ENCODE data around the gene SPNS3. TPM values are rescaled to one million over a fixed set of nuclear protein-coding genes. Genes with fewer than 3 reads are reported as not detected.
A peak's percentile ranks its signal among the peaks of the same experiment; 100 is the strongest.

The SPNS3 gene
- total and polyA plus RNA-seq, 4 donors = 0.40 to 1.6 (median 0.52) TPM

DNA sequence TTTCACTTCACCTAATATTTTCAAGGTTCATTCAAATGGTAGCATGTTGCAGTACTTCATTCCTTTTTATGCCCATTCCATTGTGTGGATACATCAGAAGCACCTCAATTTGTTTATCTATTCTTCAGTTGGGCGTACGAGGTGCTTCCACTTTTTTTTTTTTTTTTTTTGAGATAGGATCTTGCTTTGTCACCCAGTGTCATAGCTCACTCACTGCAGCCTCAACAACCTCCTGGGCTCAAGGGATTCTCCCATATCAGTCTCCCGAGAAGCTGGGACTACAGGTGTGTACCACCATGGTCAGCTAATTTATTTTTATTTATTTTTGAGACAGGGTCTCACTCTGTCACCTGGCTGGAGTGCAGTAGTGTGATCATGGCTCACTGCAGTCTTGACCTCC is 22.5 kb upstream of the SPNS3 start:
- no peak overlapping the region for H3K27ac ChIP-seq (ENCODE audit: low read depth in 1 of 2, low read length in 1 of 2)
- DNase-seq (no peak), ATAC-seq (ENCODE audit: insufficient read depth, low FRiP score) (no peak)
- H3K36me3 ChIP-seq (ENCODE audit: control insufficient read depth in 4 of 4, insufficient read depth in 4 of 4, low read length in 4 of 4) = no peaks in the 10 kb centered on the region
- H3K4me1 ChIP-seq (ENCODE audit: control insufficient read depth in 5 of 5, insufficient read depth in 5 of 5, low read length in 5 of 5) = no peaks in the 10 kb centered on the region
- no peak for TF ChIP-seq CTCF (IDR thresholded peaks at IDR 0.05; ENCODE audit: control extremely low read depth, extremely low read depth)
- no peak overlapping the region for H3K9ac ChIP-seq (ENCODE audit: insufficient read depth in 1 of 2, low read length in 2 of 2)
- 51 to 63% methylated on average over 3 of the region's 3 CpGs for WGBS, 2 donors
- H3K9me3 ChIP-seq (ENCODE audit: control insufficient read depth in 4 of 4, insufficient read depth in 3 of 4, low read length in 3 of 4) = no peaks in the 10 kb centered on the region
- no peak overlapping the region for H3K4me3 ChIP-seq
- no peaks in the 10 kb centered on the region for H3K27me3 ChIP-seq (ENCODE audit: control insufficient read depth in 3 of 3, insufficient read depth in 3 of 3, low read length in 2 of 3)

- TF ChIP-seq CTCF (IDR thresholded peaks at IDR 0.05; ENCODE audit: control extremely low read depth, extremely low read depth) = peak; percentile 97
- whole genome bisulfite sequencing, 2 donors = 34 to 36% methylated on average over 27 of the region's 27 CpGs
- Histone ChIP-seq H3K27me3 (ENCODE audit: control insufficient read depth in 3 of 3, insufficient read depth in 3 of 3, low read length in 2 of 3) (no peaks in the 10 kb centered on the region), H3K27ac (ENCODE audit: low read depth in 1 of 2, low read length in 1 of 2) (no peak overlapping the region), H3K36me3 (ENCODE audit: control insufficient read depth in 4 of 4, insufficient read depth in 4 of 4, low read length in 4 of 4) (no peaks in the 10 kb centered on the region), H3K9ac (ENCODE audit: insufficient read depth in 1 of 2, low read length in 2 of 2) (no peak overlapping the region), H3K4me1 (ENCODE audit: control insufficient read depth in 5 of 5, insufficient read depth in 5 of 5, low read length in 5 of 5) (no peaks in the 10 kb centered on the region), H3K9me3 (ENCODE audit: control insufficient read depth in 4 of 4, insufficient read depth in 3 of 4, low read length in 3 of 4) (no peaks in the 10 kb centered on the region), H3K4me3 (no peak overlapping the region)
- peak; percentile 92 to 94 (median 94) for DNase-seq
- peak; percentile 98 for ATAC-seq (ENCODE audit: insufficient read depth, low FRiP score)
Measured at GRCh38 chr17:4412933-4413831, 20.6 kb upstream of the SPNS3 start.

DNA sequence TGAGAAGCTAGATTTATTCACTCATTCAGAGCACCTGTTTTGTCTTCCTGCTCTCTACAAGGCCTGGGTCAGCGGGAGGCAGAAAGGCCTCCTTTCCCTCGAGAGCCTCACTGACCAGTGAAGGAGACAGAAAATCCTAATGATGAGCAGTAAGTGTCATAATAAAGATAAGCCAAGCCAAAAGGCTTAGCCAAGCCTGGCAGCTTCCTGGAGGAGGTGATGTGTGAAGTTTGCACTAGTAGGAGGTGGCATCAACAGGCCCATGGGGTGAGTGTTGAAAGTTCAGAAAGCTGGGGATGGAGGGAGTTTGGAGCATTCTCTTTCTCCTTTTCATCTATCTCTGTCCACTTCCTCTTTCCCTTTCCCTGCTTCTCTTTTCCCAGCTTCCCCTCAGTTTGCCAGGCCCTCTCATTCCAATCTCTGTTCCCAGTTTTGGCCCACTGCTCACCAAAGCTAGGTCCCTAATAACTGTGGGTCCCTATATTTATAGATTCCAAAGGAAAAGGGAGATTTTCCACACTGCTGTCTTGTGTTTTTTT is 16.5 kb upstream of the SPNS3 start:
- no peaks in the 10 kb centered on the region for H3K9me3 ChIP-seq (ENCODE audit: control insufficient read depth in 4 of 4, insufficient read depth in 3 of 4, low read length in 3 of 4)
- WGBS, 2 donors = 88 to 91% methylated on average over 2 of the region's 2 CpGs
- no peak overlapping the region for H3K9ac ChIP-seq (ENCODE audit: insufficient read depth in 1 of 2, low read length in 2 of 2)
- no peaks in the 10 kb centered on the region for H3K36me3 ChIP-seq (ENCODE audit: control insufficient read depth in 4 of 4, insufficient read depth in 4 of 4, low read length in 4 of 4)
- H3K27ac ChIP-seq (ENCODE audit: low read depth in 1 of 2, low read length in 1 of 2) = no peak overlapping the region
- H3K4me3 ChIP-seq = no peak overlapping the region
- ATAC-seq (ENCODE audit: insufficient read depth, low FRiP score) = no peak
- TF ChIP-seq CTCF (IDR thresholded peaks at IDR 0.05; ENCODE audit: control extremely low read depth, extremely low read depth) = no peak
- DNase-seq = no peak
- no peaks in the 10 kb centered on the region for H3K4me1 ChIP-seq (ENCODE audit: control insufficient read depth in 5 of 5, insufficient read depth in 5 of 5, low read length in 5 of 5)
- no peaks in the 10 kb centered on the region for H3K27me3 ChIP-seq (ENCODE audit: control insufficient read depth in 3 of 3, insufficient read depth in 3 of 3, low read length in 2 of 3)
